Measurements from ENCODE around the gene JAKMIP1. TPM values are rescaled to one million over a fixed set of nuclear protein-coding genes. Genes with fewer than 3 reads are reported as not detected.

JAKMIP1 gene
- total RNA-seq, 1 experiment from 2014 or later = not detected

- Histone ChIP-seq H3K27me3 (ENCODE audit: control insufficient read depth, insufficient read depth, low read length) (no peaks in the 10 kb centered on the region), H3K9me3 (ENCODE audit: control insufficient read depth, insufficient read depth, low read depth, low read length) (no peaks in the 10 kb centered on the region), H3K27ac (ENCODE audit: low read length) (no peak overlapping the region), H3K36me3 (ENCODE audit: control insufficient read depth, insufficient read depth, low read length) (no peaks in the 10 kb centered on the region), H3K4me3 (ENCODE audit: low read depth in 2 of 2, low read length in 2 of 2) (no peak overlapping the region), H3K4me1 (ENCODE audit: control insufficient read depth, insufficient read depth, low read length) (no peaks in the 10 kb centered on the region)
- ChIA-PET CTCF (no interaction called here), POLR2A (no interaction called here)
- intact Hi-C loops (cut with micrococcal nuclease; ENCODE audit: unreplicated experiment) = no loop called here
- BruUV-seq (replicated peaks) = no TSS peak
- in situ Hi-C loops (cut with HindIII; ENCODE audit: low pct_unique_long_range_greater_than_20kb, low sequenced_read_pairs) = no loop called here
- ATAC-seq (no peak), DNase-seq (ENCODE audit: low read depth, low spot score) (no peak)
- TF ChIP-seq TCF7L2 (IDR thresholded peaks at IDR 0.05; ENCODE audit: low read depth, low read length) (no peak), SIN3A (IDR thresholded peaks at IDR 0.05; ENCODE audit: borderline replicate concordance, insufficient read depth, low read depth, low read length) (no peak), POLR2AphosphoS5 (IDR thresholded peaks at IDR 0.05; ENCODE audit: low read depth, low read length) (no peak), CTCF (IDR thresholded peaks at IDR 0.05) (no peak), REST (IDR thresholded peaks at IDR 0.05; ENCODE audit: insufficient read depth in 1 of 2, low read depth in 2 of 2, low read length in 1 of 2) (no peak)
Observed at GRCh38 chr4:6092131-6092530, 108.2 kb downstream of the JAKMIP1 start.

GRCh38 chr4:6090931-6091330, 109.4 kb downstream of the JAKMIP1 start:
- H3K4me1 ChIP-seq (ENCODE audit: control insufficient read depth, insufficient read depth, low read length) = no peaks in the 10 kb centered on the region
- POLR2A ChIA-PET = no interaction called here
- DNase-seq (ENCODE audit: low read depth, low spot score) (no peak), ATAC-seq (no peak)
- H3K9me3 ChIP-seq (ENCODE audit: control insufficient read depth, insufficient read depth, low read depth, low read length) = no peaks in the 10 kb centered on the region
- H3K4me3 ChIP-seq (ENCODE audit: low read depth in 2 of 2, low read length in 2 of 2) = no peak overlapping the region
- H3K27me3 ChIP-seq (ENCODE audit: control insufficient read depth, insufficient read depth, low read length) = no peaks in the 10 kb centered on the region
- BruUV-seq (replicated peaks) = no TSS peak
- in situ Hi-C loops (cut with HindIII; ENCODE audit: low pct_unique_long_range_greater_than_20kb, low sequenced_read_pairs) = no loop called here
- CTCF ChIA-PET = no interaction called here
- H3K36me3 ChIP-seq (ENCODE audit: control insufficient read depth, insufficient read depth, low read length) = no peaks in the 10 kb centered on the region
- no peak overlapping the region for H3K27ac ChIP-seq (ENCODE audit: low read length)
- TF ChIP-seq REST (IDR thresholded peaks at IDR 0.05; ENCODE audit: insufficient read depth in 1 of 2, low read depth in 2 of 2, low read length in 1 of 2) (no peak), POLR2AphosphoS5 (IDR thresholded peaks at IDR 0.05; ENCODE audit: low read depth, low read length) (no peak), CTCF (IDR thresholded peaks at IDR 0.05) (no peak), TCF7L2 (IDR thresholded peaks at IDR 0.05; ENCODE audit: low read depth, low read length) (no peak), SIN3A (IDR thresholded peaks at IDR 0.05; ENCODE audit: borderline replicate concordance, insufficient read depth, low read depth, low read length) (no peak)
- intact Hi-C loops (cut with micrococcal nuclease; ENCODE audit: unreplicated experiment) = no loop called here
